Loucy (cell line): Measurements from ENCODE around the gene ATG13.

Experiments
- EZH2phosphoT487 ChIP-seq: fragments of 200-600 bp; IDR thresholded peaks from 2 replicates; pipeline ENCODE4 v1.6.1; 2018; ENCODE audit warnings: antibody characterized with exemption, mild to moderate bottlenecking, moderate library complexity, borderline replicate concordance
- TF ChIP-seq, protein P1 (sequence below): fragments of 200-600 bp; sonication (generic); conservative IDR thresholded peaks from 2 replicates; pipeline ENCODE4 v1.5.1; 2014; ENCODE audit warnings: mild to moderate bottlenecking, antibody characterized with exemption, low read length

- TF ChIP-seq, protein P1, sequence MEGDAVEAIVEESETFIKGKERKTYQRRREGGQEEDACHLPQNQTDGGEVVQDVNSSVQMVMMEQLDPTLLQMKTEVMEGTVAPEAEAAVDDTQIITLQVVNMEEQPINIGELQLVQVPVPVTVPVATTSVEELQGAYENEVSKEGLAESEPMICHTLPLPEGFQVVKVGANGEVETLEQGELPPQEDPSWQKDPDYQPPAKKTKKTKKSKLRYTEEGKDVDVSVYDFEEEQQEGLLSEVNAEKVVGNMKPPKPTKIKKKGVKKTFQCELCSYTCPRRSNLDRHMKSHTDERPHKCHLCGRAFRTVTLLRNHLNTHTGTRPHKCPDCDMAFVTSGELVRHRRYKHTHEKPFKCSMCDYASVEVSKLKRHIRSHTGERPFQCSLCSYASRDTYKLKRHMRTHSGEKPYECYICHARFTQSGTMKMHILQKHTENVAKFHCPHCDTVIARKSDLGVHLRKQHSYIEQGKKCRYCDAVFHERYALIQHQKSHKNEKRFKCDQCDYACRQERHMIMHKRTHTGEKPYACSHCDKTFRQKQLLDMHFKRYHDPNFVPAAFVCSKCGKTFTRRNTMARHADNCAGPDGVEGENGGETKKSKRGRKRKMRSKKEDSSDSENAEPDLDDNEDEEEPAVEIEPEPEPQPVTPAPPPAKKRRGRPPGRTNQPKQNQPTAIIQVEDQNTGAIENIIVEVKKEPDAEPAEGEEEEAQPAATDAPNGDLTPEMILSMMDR = no peak
- TF ChIP-seq EZH2phosphoT487 = no peak
These were observed 20.2 kb downstream of the ATG13 start for GRCh38 chr11:46637546-46637945.
